HFF-Myc (cell line): Measurements from ENCODE around the gene UGP2.

Experiments used
- DNase-seq: peaks from one replicate; pipeline ENCODE4 v3.0.0-alpha.2; 2011; ENCODE audit warnings: low read depth; ENCODE audit errors: extremely low read depth
- H3K4me3 ChIP-seq: replicated peaks from 2 replicates; pipeline ENCODE4 v1.5.1; 2011; ENCODE audit warnings: low read depth, mild to moderate bottlenecking, control low read depth, low read length
- CTCF ChIP-seq: IDR thresholded peaks from 2 replicates; pipeline ENCODE4 v1.5.1; 2012; ENCODE audit warnings: mild to moderate bottlenecking, low read depth, low read length, control low read depth; ENCODE audit errors: missing control alignments

UGP2 gene

GRCh38 chr2:63820969-63821368 is 20.7 kb upstream of the UGP2 start:
- no peak overlapping the region for H3K4me3 ChIP-seq

GRCh38 chr2:63821396-63821795 is 20.3 kb upstream of the UGP2 start:
- DNase-seq = no peak
- no peak overlapping the region for H3K4me3 ChIP-seq
- no peak for TF ChIP-seq CTCF

More at GRCh38 chr2:63820969-63821368, 20.7 kb upstream of the UGP2 start:
- TF ChIP-seq CTCF = no peak
- no peak for DNase-seq

GRCh38 chr2:63822478-63822877 is 19.2 kb upstream of the UGP2 start:
- no peak for TF ChIP-seq CTCF
- H3K4me3 ChIP-seq = no peak overlapping the region
- no peak for DNase-seq

- H3K4me3 ChIP-seq = no peak overlapping the region
- DNase-seq = no peak
- TF ChIP-seq CTCF = no peak
Measured at GRCh38 chr2:63827749-63828148, 13.9 kb upstream of the UGP2 start.

GRCh38 chr2:63831176-63831575 is 10.5 kb upstream of the UGP2 start:
- DNase-seq = no peak
- no peak for TF ChIP-seq CTCF
- no peak overlapping the region for H3K4me3 ChIP-seq

- TF ChIP-seq CTCF = no peak
Measured at GRCh38 chr2:63834401-63834800, 7.3 kb upstream of the UGP2 start.

GRCh38 chr2:63837036-63837594 is 4.6 kb upstream of the UGP2 start:
- no peak overlapping the region for H3K4me3 ChIP-seq
- DNase-seq = no peak
- TF ChIP-seq CTCF = no peak

More at GRCh38 chr2:63834401-63834800, 7.3 kb upstream of the UGP2 start:
- DNase-seq = no peak
- H3K4me3 ChIP-seq = no peak overlapping the region
